G401 (cell line): ENCODE measurements around the gene NEK6. TPM values are rescaled to one million over a fixed set of nuclear protein-coding genes. Genes with fewer than 3 reads are reported as not detected.
A peak's percentile ranks its signal among the peaks of the same experiment; 100 is the strongest.

Source experiments
- DNase-seq: peaks from one replicate; pipeline ENCODE4 v3.0.0-alpha.2; 2015; ENCODE audit warnings: low spot score
- in situ Hi-C: cut with HindIII; loops from 2 replicates; pipeline ENCODE4 v1.10.0; 2016; ENCODE audit warnings: low sequenced_read_pairs, mixed read lengths
- total RNA-seq: library from RNA; depleted of rRNA; stranded (reverse); fragments of >200 nt; shearing (Covaris generic); gene quantifications from 2 replicates; pipeline ENCODE4 v1.2.3, GENCODE V29; 2014

NEK6 gene
- total RNA-seq, 1 experiment from 2014 or later: 41.2 TPM

GRCh38 chr9:124346347-124347163, 88.8 kb downstream of the NEK6 start:
- DNase-seq: no peak
- in situ Hi-C loops: no loop called here

- DNase-seq: no peak
- in situ Hi-C loops: no loop called here
These were observed 89.6 kb downstream of the NEK6 start for GRCh38 chr9:124347206-124347967.

DNA sequence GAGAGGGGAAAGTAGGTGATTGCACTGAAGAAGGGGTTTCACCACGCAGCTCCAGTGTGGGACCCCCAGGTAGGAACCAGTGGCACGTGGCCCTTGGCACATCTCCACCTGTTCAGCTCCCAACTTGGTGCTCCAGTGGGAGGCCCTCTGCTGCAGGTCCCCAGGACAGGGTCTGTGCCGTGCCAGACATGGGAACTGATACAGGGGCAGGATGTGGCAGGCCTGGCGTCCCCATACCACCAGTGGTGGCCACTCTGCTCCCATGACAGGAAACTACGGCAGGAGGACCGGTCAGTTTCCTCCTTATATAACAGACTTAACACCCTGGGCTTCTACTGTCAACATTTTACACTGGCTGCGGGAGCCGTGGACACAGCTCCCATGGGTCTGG, 90.2 kb downstream of the NEK6 start:
- no peak for DNase-seq
- in situ Hi-C loops: no loop called here

DNA sequence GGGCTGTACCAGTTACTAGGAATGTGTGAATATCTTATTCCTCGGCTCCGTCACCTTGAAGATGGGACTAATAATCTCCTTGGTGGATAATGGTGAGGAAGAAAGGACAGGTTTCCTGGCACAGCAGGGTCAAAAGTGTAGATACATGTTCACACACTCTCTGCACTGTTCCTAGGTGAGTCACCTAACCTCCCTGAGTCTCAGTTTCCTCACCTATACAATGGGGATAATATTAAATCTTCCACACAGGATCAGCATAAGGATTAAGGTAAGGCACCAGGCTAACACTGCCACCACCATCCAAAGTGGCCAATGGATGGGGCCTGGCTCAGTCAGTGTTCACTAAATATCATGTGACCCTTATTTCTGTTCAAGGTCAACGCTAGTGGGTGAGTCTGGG, 90.6 kb downstream of the NEK6 start:
- no peak for DNase-seq
- in situ Hi-C loops: no loop called here

GRCh38 chr9:124348831-124349230, 91.1 kb downstream of the NEK6 start:
- in situ Hi-C loops: no loop called here
- no peak for DNase-seq

- DNase-seq: no peak
- in situ Hi-C loops: no loop called here
These were observed 91.5 kb downstream of the NEK6 start for GRCh38 chr9:124349267-124349666.

GRCh38 chr9:124349675-124350493, 92.1 kb downstream of the NEK6 start:
- in situ Hi-C loops: no loop called here
- no peak for DNase-seq

DNA sequence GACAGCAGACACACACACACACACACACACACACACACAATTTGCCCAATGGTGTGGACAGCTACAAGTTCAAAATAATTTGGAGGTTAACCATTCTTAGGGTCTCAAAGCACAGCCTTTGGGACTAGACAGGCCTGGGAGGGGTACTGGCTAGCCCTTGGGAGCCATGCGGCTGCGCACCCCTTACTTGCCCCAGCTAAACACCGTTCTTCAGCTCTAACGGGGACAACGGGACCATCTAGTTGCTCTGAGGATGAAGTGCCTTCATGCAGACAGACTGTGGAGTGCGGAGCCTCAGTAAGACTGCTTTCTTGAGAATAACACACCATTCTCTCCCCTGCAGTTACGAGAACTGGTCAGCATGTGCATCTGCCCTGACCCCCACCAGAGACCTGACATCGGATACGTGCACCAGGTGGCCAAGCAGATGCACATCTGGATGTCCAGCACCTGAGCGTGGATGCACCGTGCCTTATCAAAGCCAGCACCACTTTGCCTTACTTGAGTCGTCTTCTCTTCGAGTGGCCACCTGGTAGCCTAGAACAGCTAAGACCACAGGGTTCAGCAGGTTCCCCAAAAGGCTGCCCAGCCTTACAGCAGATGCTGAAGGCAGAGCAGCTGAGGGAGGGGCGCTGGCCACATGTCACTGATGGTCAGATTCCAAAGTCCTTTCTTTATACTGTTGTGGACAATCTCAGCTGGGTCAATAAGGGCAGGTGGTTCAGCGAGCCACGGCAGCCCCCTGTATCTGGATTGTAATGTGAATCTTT, 92.9 kb downstream of the NEK6 start:
- no peak for DNase-seq
- in situ Hi-C loops: no loop called here

- in situ Hi-C loops: no loop called here
- DNase-seq: peak; percentile 47
These were observed 94.1 kb downstream of the NEK6 start for GRCh38 chr9:124351672-124352468.

DNA sequence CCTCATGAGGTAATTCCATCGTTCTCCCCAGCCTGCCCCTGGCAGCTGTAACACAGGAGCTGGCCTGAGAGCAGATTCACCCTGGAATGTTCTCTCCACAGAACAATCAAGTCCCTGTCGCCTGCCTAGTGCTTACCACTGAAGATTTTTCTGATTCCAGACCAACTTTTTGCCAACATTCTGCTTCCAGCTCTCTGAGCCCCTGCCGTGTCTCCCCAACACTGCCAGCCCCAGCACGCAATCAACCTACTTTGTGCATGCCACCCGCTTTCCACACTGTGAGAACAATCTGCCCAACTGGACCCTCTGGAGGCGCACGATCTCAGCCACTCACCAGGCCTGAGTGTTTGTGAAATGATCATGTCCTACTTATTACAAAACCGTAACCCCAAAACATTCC, 94.9 kb downstream of the NEK6 start:
- DNase-seq: peak; percentile 75
- in situ Hi-C loops: no loop called here

- in situ Hi-C loops: no loop called here
- DNase-seq: no peak
These were observed 95.5 kb downstream of the NEK6 start for GRCh38 chr9:124353166-124353768.

DNA sequence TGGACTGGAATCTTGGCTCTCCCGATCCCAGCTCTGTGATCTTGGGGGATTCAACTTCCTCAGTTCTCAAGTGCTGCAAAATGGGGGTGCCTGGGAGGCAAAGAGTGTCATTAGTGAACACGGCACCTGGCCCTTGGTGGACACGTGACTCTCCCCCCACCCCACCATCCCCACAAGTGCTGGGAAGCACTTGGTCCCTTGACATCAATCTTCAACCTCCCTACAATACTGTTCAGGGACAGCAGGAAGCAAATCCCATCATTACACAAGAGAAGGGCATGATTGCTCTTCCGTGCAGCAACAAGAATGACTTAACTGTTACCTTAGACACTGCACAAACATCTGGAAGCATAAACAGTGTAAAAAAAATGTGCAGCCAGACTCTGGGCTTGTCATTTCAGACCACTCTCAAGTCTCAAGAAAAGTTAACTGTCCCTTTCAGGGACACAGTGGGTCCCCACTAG, 96.1 kb downstream of the NEK6 start:
- DNase-seq: no peak
- in situ Hi-C loops: no loop called here

GRCh38 chr9:124354346-124355038, 96.7 kb downstream of the NEK6 start:
- no peak for DNase-seq
- in situ Hi-C loops: no loop called here

DNA sequence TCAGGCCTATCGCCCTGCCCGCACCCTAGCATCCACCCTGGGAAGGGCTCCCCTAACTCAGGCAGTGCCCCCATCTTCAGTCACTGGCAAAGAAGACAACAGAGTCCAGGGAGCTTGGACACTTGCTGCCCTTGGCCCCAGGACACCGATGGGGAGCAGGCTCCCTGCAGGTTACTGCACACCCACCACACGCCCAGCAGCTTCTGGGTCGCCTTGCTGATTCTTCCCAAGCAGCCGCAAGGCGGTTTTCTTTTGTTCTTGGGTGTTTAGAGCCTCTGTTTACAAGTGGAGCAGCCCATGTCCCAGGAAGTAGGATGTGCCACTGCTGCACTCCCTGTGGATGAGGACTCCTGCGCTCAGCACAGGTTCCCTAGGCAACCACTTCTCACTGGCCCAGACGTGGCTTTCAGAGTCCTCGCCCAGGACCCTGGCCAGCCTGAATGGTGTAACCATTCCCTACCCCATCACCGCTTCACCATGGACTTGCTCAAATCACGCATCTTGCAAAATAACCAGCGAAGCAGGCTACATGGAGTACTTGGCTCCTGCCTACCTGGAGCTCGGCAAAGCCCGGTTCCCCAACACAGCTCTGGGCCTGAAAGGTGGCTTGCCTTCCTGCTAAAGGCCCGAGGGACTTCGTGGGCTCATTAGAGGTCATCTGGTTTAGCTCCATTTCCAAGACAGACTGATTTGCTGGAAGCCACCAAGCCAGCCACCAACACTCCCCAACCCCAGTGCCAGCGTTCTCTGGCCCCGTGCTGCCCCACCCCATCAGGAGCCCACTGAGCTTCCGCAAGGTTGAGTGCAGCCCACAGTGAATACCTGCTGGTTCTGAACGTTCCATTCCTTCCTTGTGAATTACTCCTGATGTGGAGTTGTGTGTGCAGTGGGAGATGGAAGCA, 97.5 kb downstream of the NEK6 start:
- in situ Hi-C loops: no loop called here
- no peak for DNase-seq

- in situ Hi-C loops: no loop called here
- DNase-seq: no peak
These were observed 98.4 kb downstream of the NEK6 start for GRCh38 chr9:124355941-124356744.
